Hematopoietic multipotent progenitor cell treated with erythropoietin and hydrocortisone succinate and interleukin-3 and kit ligand, for 15 days (in vitro differentiated cells): ENCODE results near the gene SIM1.

ENCODE experiments used
- DNase-seq: peaks from one replicate; pipeline ENCODE4 v3.0.0-alpha.2; 2015; ENCODE audit warnings: low spot score

The SIM1 gene

GRCh38 chr6:100456908-100457235, 7.8 kb downstream of the SIM1 start:
- no peak for DNase-seq

- DNase-seq: no peak
These were observed 8.4 kb downstream of the SIM1 start for GRCh38 chr6:100456141-100456907.

GRCh38 chr6:100455230-100456124, 9.2 kb downstream of the SIM1 start:
- no peak for DNase-seq

- DNase-seq: no peak
These were observed 10.0 kb downstream of the SIM1 start for GRCh38 chr6:100454551-100455229.

GRCh38 chr6:100453701-100454521, 10.8 kb downstream of the SIM1 start:
- no peak for DNase-seq

GRCh38 chr6:100452998-100453397, 11.7 kb downstream of the SIM1 start:
- no peak for DNase-seq

GRCh38 chr6:100451577-100451976, 13.1 kb downstream of the SIM1 start:
- no peak for DNase-seq

- DNase-seq: no peak
These were observed 15.5 kb downstream of the SIM1 start for GRCh38 chr6:100449239-100449691.

- DNase-seq: no peak
These were observed 16.6 kb downstream of the SIM1 start for GRCh38 chr6:100447900-100448748.

GRCh38 chr6:100447081-100447899, 17.4 kb downstream of the SIM1 start:
- DNase-seq: no peak

- DNase-seq: no peak
These were observed 18.3 kb downstream of the SIM1 start for GRCh38 chr6:100446115-100447080.

- DNase-seq: no peak
These were observed 19.2 kb downstream of the SIM1 start for GRCh38 chr6:100445512-100445911.

GRCh38 chr6:100440935-100441334, 23.8 kb downstream of the SIM1 start:
- DNase-seq: no peak

GRCh38 chr6:100435299-100435698, 29.4 kb downstream of the SIM1 start:
- DNase-seq: no peak

- DNase-seq: no peak
These were observed 30.8 kb downstream of the SIM1 start for GRCh38 chr6:100433726-100434435.

- DNase-seq: no peak
These were observed 32.6 kb downstream of the SIM1 start for GRCh38 chr6:100432136-100432535.

GRCh38 chr6:100430962-100431361, 33.8 kb downstream of the SIM1 start:
- no peak for DNase-seq

GRCh38 chr6:100427452-100427851, 37.3 kb downstream of the SIM1 start:
- no peak for DNase-seq
